Fibroblast of skin of left biceps (primary cell): ENCODE data around the gene ABLIM2.
A peak's percentile ranks its signal among the peaks of the same experiment; 100 is the strongest.
"Not testable (repeated sequence)": the region's sequence is repeated elsewhere in the genome, so short reads cannot be mapped to it uniquely, and the experiment has no call there.

ENCODE experiments used
- DNase-seq, 2 experiments: peaks; one replicate each; pipeline ENCODE4 v3.0.0-alpha.2; 2013; ENCODE audit warnings: low read depth in 2 of 2

Gene ABLIM2

GRCh38 chr4:7962609-7963508, 195.8 kb downstream of the ABLIM2 start:
- DNase-seq = no peak

GRCh38 chr4:7960790-7961655, 197.6 kb downstream of the ABLIM2 start:
- DNase-seq = peak; percentile 99

GRCh38 chr4:7960017-7960789, 198.4 kb downstream of the ABLIM2 start:
- DNase-seq = no peak

- no peak for DNase-seq
Observed at GRCh38 chr4:7959078-7959477, 199.5 kb downstream of the ABLIM2 start.

- no peak for DNase-seq
Observed at GRCh38 chr4:7956934-7957656, 201.5 kb downstream of the ABLIM2 start.

- no peak for DNase-seq
Observed at GRCh38 chr4:7956270-7956808, 202.3 kb downstream of the ABLIM2 start.

GRCh38 chr4:7955393-7955792, 203.2 kb downstream of the ABLIM2 start:
- no peak for DNase-seq

- no peak for DNase-seq
Observed at GRCh38 chr4:7952615-7953014, 206.0 kb downstream of the ABLIM2 start.

GRCh38 chr4:7950301-7951092, 208.1 kb downstream of the ABLIM2 start:
- DNase-seq = no peak

- no peak for DNase-seq
Observed at GRCh38 chr4:7949759-7950158, 208.9 kb downstream of the ABLIM2 start.

- DNase-seq = no peak
Observed at GRCh38 chr4:7947927-7948326, 210.7 kb downstream of the ABLIM2 start.

- DNase-seq = no peak
Observed at GRCh38 chr4:7945709-7946380, 212.8 kb downstream of the ABLIM2 start.

GRCh38 chr4:7944599-7945220, 213.9 kb downstream of the ABLIM2 start:
- DNase-seq = no peak

- not testable (repeated sequence) for DNase-seq
Observed at GRCh38 chr4:7943688-7944087, 214.9 kb downstream of the ABLIM2 start.

- no peak for DNase-seq
Observed at GRCh38 chr4:7943211-7943610, 215.4 kb downstream of the ABLIM2 start.

- DNase-seq = no peak
Observed at GRCh38 chr4:7941965-7942496, 216.6 kb downstream of the ABLIM2 start.

GRCh38 chr4:7941111-7941964, 217.3 kb downstream of the ABLIM2 start:
- DNase-seq = no peak
